HEK293T (cell line): ENCODE measurements around the gene VAMP2.

Experiments
- ARNT ChIP-seq: fragments of 450-650 bp; IDR thresholded peaks from 2 replicates; pipeline ENCODE4 v1.6.1; 2017; ENCODE audit warnings: mild to moderate bottlenecking
- ELF4 ChIP-seq: fragments of 450-650 bp; IDR thresholded peaks from 2 replicates; pipeline ENCODE4 v1.6.1; 2017; ENCODE audit warnings: antibody characterized with exemption
- FOXA1 ChIP-seq: fragments of 450-650 bp; IDR thresholded peaks from 2 replicates; pipeline ENCODE4 v1.6.1; 2016; ENCODE audit warnings: mild to moderate bottlenecking
- FOXM1 ChIP-seq: fragments of 450-650 bp; IDR thresholded peaks from 2 replicates; pipeline ENCODE4 v1.6.1; 2017; ENCODE audit warnings: mild to moderate bottlenecking, borderline replicate concordance
- HDGF ChIP-seq: fragments of 450-650 bp; IDR thresholded peaks from 2 replicates; pipeline ENCODE4 v1.6.1; 2017; ENCODE audit warnings: antibody characterized with exemption, borderline replicate concordance
- SP1 ChIP-seq: fragments of 450-650 bp; IDR thresholded peaks from 2 replicates; pipeline ENCODE4 v1.6.1; 2017
- TARDBP ChIP-seq: fragments of 450-650 bp; IDR thresholded peaks from 2 replicates; pipeline ENCODE4 v1.6.1; 2016
- ZNF384 ChIP-seq: fragments of 450-650 bp; IDR thresholded peaks from 2 replicates; pipeline ENCODE4 v1.6.1; 2016

DNA sequence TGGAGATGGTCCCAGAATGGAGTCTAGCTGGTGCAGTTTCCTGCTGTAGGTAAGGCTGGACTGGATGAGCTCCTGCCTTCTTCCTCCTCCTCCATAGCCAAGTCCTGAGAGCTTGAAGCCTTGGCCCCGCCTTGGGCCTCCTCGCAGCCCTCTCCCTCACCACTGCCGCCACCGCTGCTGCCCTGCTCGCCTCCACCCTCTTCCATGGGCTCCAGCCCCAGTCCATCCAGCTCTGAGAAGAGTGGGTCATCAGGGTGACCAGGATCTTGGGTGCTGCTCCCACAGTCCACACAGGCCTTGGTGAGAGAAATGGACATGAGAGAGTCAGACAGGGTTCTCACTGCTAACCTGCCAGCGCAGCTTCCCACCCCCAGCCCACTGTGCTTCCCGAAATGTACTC, 21.7 kb downstream of the VAMP2 start:
- no peak for TF ChIP-seq TARDBP
- no peak for TF ChIP-seq ARNT
- TF ChIP-seq ZNF384: no peak
- TF ChIP-seq FOXM1: no peak
- no peak for TF ChIP-seq HDGF
- no peak for TF ChIP-seq ELF4
- TF ChIP-seq FOXA1: no peak
- TF ChIP-seq SP1: no peak
